Activated B cell treated with CpG ODN at 0.5 μM for 24 hours (primary cell): ENCODE results near the gene FGF12. TPM values are rescaled to one million over a fixed set of nuclear protein-coding genes. Genes with fewer than 3 reads are reported as not detected.

Experiments
- ATAC-seq: fragments of 200-7000 bp; cut with Tn5 transposase; one replicate; pipeline ENCODE4 v1.10.0; 2021; ENCODE audit warnings: low read depth, mild to moderate bottlenecking, moderate library complexity
- CTCF ChIA-PET: fragments of 350-600 bp; sonication (Branson Sonifier 250); formaldehyde crosslinking; loops from one replicate; lab custom pipeline; 2021; ENCODE audit warnings: antibody characterized with exemption; lab: Charles Lee
- POLR2A ChIA-PET: fragments of 350-600 bp; sonication (Branson Sonifier 250); formaldehyde crosslinking; loops from one replicate; lab custom pipeline; 2021; ENCODE audit warnings: antibody characterized with exemption; lab: Charles Lee
- DNase-seq: peaks from one replicate; pipeline ENCODE4 v3.0.0; 2022
- H3K27ac Mint-ChIP-seq: one replicate; pipeline ENCODE4 v1.8.0; 2020; ENCODE audit warnings: mixed read lengths
- H3K27me3 Mint-ChIP-seq: one replicate; pipeline ENCODE4 v1.8.0; 2021; ENCODE audit warnings: mixed read lengths
- H3K36me3 Mint-ChIP-seq: one replicate; pipeline ENCODE4 v1.8.0; 2021; ENCODE audit warnings: low read depth, mixed read lengths
- H3K4me1 Mint-ChIP-seq: one replicate; pipeline ENCODE4 v1.8.0; 2021; ENCODE audit warnings: mixed read lengths
- H3K4me3 Mint-ChIP-seq: one replicate; pipeline ENCODE4 v1.8.0; 2020; ENCODE audit warnings: mild to moderate bottlenecking, mixed read lengths
- H3K9me3 Mint-ChIP-seq: one replicate; pipeline ENCODE4 v1.8.0; 2020; ENCODE audit warnings: mixed read lengths
- CTCF ChIP-seq: fragments of 200-600 bp; IDR thresholded peaks from one replicate; pipeline ENCODE4 v1.8.0; 2022; ENCODE audit warnings: antibody characterized with exemption, mild to moderate bottlenecking
- intact Hi-C: fragments of 100-400 bp; cut with micrococcal nuclease; formaldehyde crosslinking; loops from one replicate; pipeline ENCODE4 v1.15.1; 2024
- total RNA-seq: library from RNA; stranded (reverse); gene quantifications from 2 replicates; pipeline ENCODE4 v1.2.3, GENCODE V29; 2022

Gene FGF12
- total RNA-seq, 1 donor from 2014 or later: not detected

DNA sequence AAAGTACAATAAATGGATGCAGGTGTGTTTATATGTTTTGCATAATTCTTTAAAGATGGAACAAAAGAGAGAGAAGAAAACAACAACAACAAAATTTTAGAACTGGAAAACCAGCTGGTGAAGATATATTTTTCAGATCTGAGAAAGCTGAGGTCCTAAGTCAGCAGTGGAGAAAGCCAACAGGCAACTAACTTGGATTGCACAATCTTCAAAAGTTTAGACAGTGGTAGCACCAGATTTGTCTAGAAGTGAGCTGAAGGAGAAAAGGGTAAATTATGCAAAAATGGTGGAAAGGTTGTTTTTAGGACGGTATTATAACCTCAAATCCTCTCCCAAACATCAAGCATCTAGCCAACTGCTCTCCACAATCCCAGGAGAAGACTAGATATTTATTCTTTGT lies 17.0 kb downstream of the FGF12 start:
- CTCF ChIA-PET: no interaction called here
- Mint-ChIP-seq H3K9me3 (peaks cover 3% of the 10 kb centered on the region), H3K4me3 (no peak overlapping the region), H3K27me3 (no peaks in the 10 kb centered on the region), H3K27ac (no peak overlapping the region), H3K4me1 (no peaks in the 10 kb centered on the region), H3K36me3 (no peaks in the 10 kb centered on the region)
- POLR2A ChIA-PET: no interaction called here
- ATAC-seq (no peak), DNase-seq (no peak)
- no peak for TF ChIP-seq CTCF
- intact Hi-C loops: no loop called here

DNA sequence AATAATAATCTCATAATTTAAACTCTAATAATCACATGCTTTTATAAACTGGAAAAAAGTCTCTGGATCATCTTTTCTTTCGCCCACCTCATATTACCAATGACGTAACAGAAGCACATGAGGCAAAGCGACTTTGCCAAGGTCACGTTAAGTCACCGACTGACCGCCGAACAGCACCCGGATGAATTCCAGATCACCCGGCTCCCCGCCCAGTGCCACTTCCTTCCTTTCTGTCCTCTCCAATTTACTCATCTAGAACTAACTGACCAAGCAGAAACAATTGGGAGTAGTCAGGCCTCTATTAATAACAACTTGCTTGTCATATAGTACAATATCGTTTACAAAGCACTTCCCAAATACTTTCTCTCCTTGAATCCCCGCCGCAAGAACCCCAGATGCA lies 21.1 kb downstream of the FGF12 start:
- intact Hi-C loops: no loop called here
- no peak overlapping the region for H3K4me3 Mint-ChIP-seq
- ATAC-seq (no peak), DNase-seq (no peak)
- no peak overlapping the region for H3K27ac Mint-ChIP-seq
- H3K36me3 Mint-ChIP-seq: no peaks in the 10 kb centered on the region
- CTCF ChIA-PET: no interaction called here
- no peaks in the 10 kb centered on the region for H3K4me1 Mint-ChIP-seq
- no peak for TF ChIP-seq CTCF
- POLR2A ChIA-PET: no interaction called here
- no peaks in the 10 kb centered on the region for H3K9me3 Mint-ChIP-seq
- peaks cover 3% of the 10 kb centered on the region for H3K27me3 Mint-ChIP-seq

DNA sequence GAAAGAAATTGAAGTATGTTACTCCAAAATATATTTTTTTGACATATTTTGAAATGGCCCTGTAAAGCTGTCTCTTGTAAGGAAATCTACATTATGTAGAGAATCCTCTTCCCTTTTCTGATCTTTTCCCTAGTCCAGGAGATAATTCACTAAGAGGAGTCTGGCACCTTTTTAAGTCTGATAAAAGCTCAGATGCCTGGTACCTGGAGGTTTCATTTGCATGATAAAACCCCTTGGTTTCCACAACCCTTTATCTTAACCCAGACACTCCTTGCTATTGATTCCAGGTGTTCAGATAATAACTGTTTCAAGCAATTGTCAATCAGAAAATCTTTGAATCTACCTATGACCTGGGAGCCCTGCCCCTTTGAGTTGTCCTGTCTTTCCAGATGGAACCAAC lies 26.5 kb downstream of the FGF12 start:
- ChIA-PET POLR2A (no interaction called here), CTCF (no interaction called here)
- intact Hi-C loops: no loop called here
- Mint-ChIP-seq H3K36me3 (no peaks in the 10 kb centered on the region), H3K9me3 (no peaks in the 10 kb centered on the region), H3K27me3 (peaks cover 3% of the 10 kb centered on the region), H3K4me3 (no peak overlapping the region), H3K4me1 (no peaks in the 10 kb centered on the region), H3K27ac (no peak overlapping the region)
- DNase-seq (no peak), ATAC-seq (no peak)
- no peak for TF ChIP-seq CTCF

DNA sequence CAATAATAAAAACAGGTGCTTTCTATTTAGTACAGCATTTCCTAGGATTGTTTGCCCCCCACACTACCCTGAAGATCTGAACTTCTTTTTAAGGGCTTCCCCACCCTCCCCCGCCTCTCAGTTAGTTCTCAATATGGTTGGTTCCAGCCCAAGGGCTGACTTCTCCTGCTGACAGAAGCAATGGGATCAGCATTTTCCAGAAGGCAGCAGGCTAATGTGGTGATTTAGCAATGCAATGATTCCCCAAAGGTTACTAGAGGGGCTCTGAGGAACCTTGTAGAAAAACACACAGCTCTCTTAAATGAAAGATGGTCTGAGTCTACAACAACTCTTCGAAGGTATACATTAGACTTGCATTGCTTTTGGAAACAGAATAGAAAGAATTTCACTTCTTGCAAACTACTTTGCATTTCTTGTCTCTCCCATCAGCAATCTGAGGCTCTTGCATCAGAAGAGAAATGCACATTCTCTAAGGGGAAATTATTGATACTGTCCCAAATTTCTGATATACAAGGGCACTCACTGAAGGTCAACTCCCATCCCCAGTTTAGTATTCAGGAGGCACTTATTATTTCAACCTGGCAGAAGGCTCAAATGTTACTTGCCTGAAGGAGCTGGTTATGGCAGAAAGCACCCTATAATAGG lies 30.3 kb downstream of the FGF12 start:
- DNase-seq (no peak), ATAC-seq (no peak)
- ChIA-PET POLR2A (no interaction called here), CTCF (no interaction called here)
- TF ChIP-seq CTCF: no peak
- no peak overlapping the region for H3K4me3 Mint-ChIP-seq
- intact Hi-C loops: no loop called here
- H3K36me3 Mint-ChIP-seq: no peaks in the 10 kb centered on the region
- no peaks in the 10 kb centered on the region for H3K4me1 Mint-ChIP-seq
- H3K9me3 Mint-ChIP-seq: no peaks in the 10 kb centered on the region
- peaks cover 3% of the 10 kb centered on the region for H3K27me3 Mint-ChIP-seq
- no peak overlapping the region for H3K27ac Mint-ChIP-seq

GRCh38 chr3:192687488-192688152 lies 39.7 kb downstream of the FGF12 start:
- DNase-seq: no peak
- H3K4me1 Mint-ChIP-seq: no peaks in the 10 kb centered on the region
- intact Hi-C loops: no loop called here
- TF ChIP-seq CTCF: no peak
- H3K27me3 Mint-ChIP-seq: peaks cover 3% of the 10 kb centered on the region
- H3K4me3 Mint-ChIP-seq: no peak overlapping the region
- no peak for ATAC-seq
- ChIA-PET POLR2A (no interaction called here), CTCF (no interaction called here)
- H3K9me3 Mint-ChIP-seq: peaks cover 13% of the 10 kb centered on the region
- no peaks in the 10 kb centered on the region for H3K36me3 Mint-ChIP-seq
- H3K27ac Mint-ChIP-seq: no peak overlapping the region
